AG10803 (cell line): ENCODE data around the gene UNC5B.
A peak's percentile ranks its signal among the peaks of the same experiment; 100 is the strongest.

ENCODE experiments used
- DNase-seq: peaks from one replicate; pipeline ENCODE4 v3.0.0; 2010; ENCODE audit warnings: low read depth
- H3K4me3 ChIP-seq: 2 replicates; pipeline ENCODE4 v1.5.1; 2011; ENCODE audit warnings: mild to moderate bottlenecking, low read length, control low read depth
- CTCF ChIP-seq: conservative IDR thresholded peaks from 2 replicates; pipeline ENCODE4 v1.5.1; 2011; ENCODE audit warnings: mild to moderate bottlenecking, low read length, control low read depth, inconsistent platforms

The UNC5B gene

DNA sequence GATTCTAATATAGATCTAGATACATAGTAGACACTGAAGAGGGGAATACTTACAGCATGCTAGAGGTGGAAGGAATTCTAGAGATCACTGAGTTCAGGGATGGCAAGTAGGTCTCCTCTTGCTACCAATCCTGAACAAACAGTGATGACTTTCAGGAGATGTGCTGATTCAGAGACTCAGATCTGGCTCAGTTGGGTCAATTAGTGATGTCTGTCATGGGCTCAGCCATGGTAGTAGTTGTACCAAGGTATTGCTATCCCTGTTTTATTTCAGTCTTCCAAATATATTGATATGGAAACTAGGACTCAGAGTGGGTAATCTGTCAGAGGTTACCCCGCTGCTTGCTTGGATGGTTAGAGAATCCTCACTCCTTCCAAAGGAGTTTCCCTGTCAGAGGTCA, 38.5 kb downstream of the UNC5B start:
- H3K4me3 ChIP-seq, result no peak overlapping the region
- peak; percentile 54 for DNase-seq
- no peak for TF ChIP-seq CTCF

GRCh38 chr10:71251319-71251718, 38.9 kb downstream of the UNC5B start:
- no peak for DNase-seq
- TF ChIP-seq CTCF, result no peak

GRCh38 chr10:71252220-71252619, 39.9 kb downstream of the UNC5B start:
- H3K4me3 ChIP-seq, result no peak overlapping the region
- TF ChIP-seq CTCF, result no peak
- DNase-seq, result no peak

More at GRCh38 chr10:71251319-71251718, 38.9 kb downstream of the UNC5B start:
- H3K4me3 ChIP-seq, result no peak overlapping the region

GRCh38 chr10:71253981-71254818, 41.8 kb downstream of the UNC5B start:
- TF ChIP-seq CTCF, result no peak
- DNase-seq, result no peak
- H3K4me3 ChIP-seq, result no peak overlapping the region

GRCh38 chr10:71254834-71255549, 42.6 kb downstream of the UNC5B start:
- TF ChIP-seq CTCF, result no peak
- DNase-seq, result no peak
- H3K4me3 ChIP-seq, result no peak overlapping the region

- no peak overlapping the region for H3K4me3 ChIP-seq
- TF ChIP-seq CTCF, result no peak
- DNase-seq, result no peak
Observed at GRCh38 chr10:71255550-71255807, 43.1 kb downstream of the UNC5B start.
